H9 (cell line): Measurements from ENCODE around the gene FIGNL2. TPM values are rescaled to one million over a fixed set of nuclear protein-coding genes. Genes with fewer than 3 reads are reported as not detected.

Source experiments
- DNase-seq: peaks from one replicate; pipeline ENCODE4 v3.0.0-alpha.2; 2017
- H2AFZ ChIP-seq: one replicate; pipeline ENCODE4 v1.6.1; 2013; ENCODE audit warnings: mild to moderate bottlenecking, low read length, control low read depth, moderate library complexity
- H2AK5ac ChIP-seq: 2 replicates; pipeline ENCODE4 v1.6.1; 2013; ENCODE audit warnings: low read length, control low read depth, mixed read lengths; ENCODE audit not compliant: insufficient read length
- H2BK120ac ChIP-seq: one replicate; pipeline ENCODE4 v1.6.1; 2013; ENCODE audit warnings: low read depth, mild to moderate bottlenecking, low read length, control low read depth, inconsistent platforms; ENCODE audit not compliant: poor library complexity, severe bottlenecking
- H2BK12ac ChIP-seq: 2 replicates; pipeline ENCODE4 v1.6.1; 2013; ENCODE audit warnings: low read length, control low read depth, mixed read lengths, low read depth; ENCODE audit not compliant: insufficient read length
- H2BK15ac ChIP-seq: 2 replicates; pipeline ENCODE4 v1.6.1; 2013; ENCODE audit warnings: low read depth, low read length, control low read depth
- H2BK20ac ChIP-seq: one replicate; pipeline ENCODE4 v1.6.1; 2013; ENCODE audit warnings: low read depth, mild to moderate bottlenecking, low read length, control low read depth, inconsistent platforms; ENCODE audit not compliant: poor library complexity, severe bottlenecking
- H2BK5ac ChIP-seq: 2 replicates; pipeline ENCODE4 v1.6.1; 2013; ENCODE audit warnings: low read length, control low read depth, mixed read lengths; ENCODE audit not compliant: insufficient read length
- H3K14ac ChIP-seq: 2 replicates; pipeline ENCODE4 v1.6.1; 2013; ENCODE audit warnings: low read length, control low read depth; ENCODE audit not compliant: insufficient read depth
- H3K18ac ChIP-seq: 2 replicates; pipeline ENCODE4 v1.6.1; 2013; ENCODE audit warnings: low read depth, mild to moderate bottlenecking, mixed read lengths, low read length, control low read depth; ENCODE audit not compliant: insufficient read length
- H3K23ac ChIP-seq: 2 replicates; pipeline ENCODE4 v1.6.1; 2013; ENCODE audit warnings: low read length, control low read depth, mixed read lengths, low read depth; ENCODE audit not compliant: insufficient read length
- H3K23me2 ChIP-seq: 2 replicates; pipeline ENCODE4 v1.6.1; 2013; ENCODE audit warnings: low read depth, mild to moderate bottlenecking, mixed read lengths, low read length, control low read depth; ENCODE audit not compliant: insufficient read length, poor library complexity, severe bottlenecking
- H3K27ac ChIP-seq: 2 replicates; pipeline ENCODE4 v1.5.1; 2013; ENCODE audit warnings: low read length, control low read depth, mixed read lengths, low read depth; ENCODE audit not compliant: insufficient read length
- H3K27me3 ChIP-seq: 2 replicates; pipeline ENCODE4 v1.6.1; 2013; ENCODE audit warnings: low read length, control low read depth, inconsistent platforms; ENCODE audit not compliant: insufficient read depth
- H3K4ac ChIP-seq: 2 replicates; pipeline ENCODE4 v1.6.1; 2013; ENCODE audit warnings: low read depth, mild to moderate bottlenecking, control low read depth, inconsistent platforms, low read length, moderate library complexity
- H3K4me1 ChIP-seq: 2 replicates; pipeline ENCODE4 v1.6.1; 2013; ENCODE audit warnings: low read length, control low read depth, inconsistent platforms; ENCODE audit not compliant: insufficient read depth
- H3K4me2 ChIP-seq: 2 replicates; pipeline ENCODE4 v1.6.1; 2013; ENCODE audit warnings: low read length, control low read depth, mixed read lengths; ENCODE audit not compliant: insufficient read length, insufficient read depth
- H3K56ac ChIP-seq: 2 replicates; pipeline ENCODE4 v1.6.1; 2013; ENCODE audit warnings: low read depth, mild to moderate bottlenecking, mixed read lengths, low read length, control low read depth; ENCODE audit not compliant: insufficient read length
- H3K79me1 ChIP-seq: 2 replicates; pipeline ENCODE4 v1.6.1; 2013; ENCODE audit warnings: low read depth, mild to moderate bottlenecking, moderate library complexity, low read length, control low read depth, inconsistent platforms; ENCODE audit not compliant: insufficient read depth, poor library complexity, severe bottlenecking
- H3K79me2 ChIP-seq: 2 replicates; pipeline ENCODE4 v1.6.1; 2013; ENCODE audit warnings: low read length, control low read depth, inconsistent platforms; ENCODE audit not compliant: insufficient read depth
- H3K9ac ChIP-seq: 2 replicates; pipeline ENCODE4 v1.6.1; 2013; ENCODE audit warnings: low read length, control low read depth, mixed read lengths; ENCODE audit not compliant: insufficient read length; ENCODE audit errors: extremely low read depth
- H3K9me3 ChIP-seq: one replicate; pipeline ENCODE4 v1.6.1; 2013; ENCODE audit warnings: low read depth, low read length, inconsistent platforms; ENCODE audit not compliant: control insufficient read depth
- H3T11ph ChIP-seq: one replicate; pipeline ENCODE4 v1.6.1; 2013; ENCODE audit warnings: mild to moderate bottlenecking, low read length, control low read depth, inconsistent platforms
- H4K20me1 ChIP-seq: one replicate; pipeline ENCODE4 v1.6.1; 2013; ENCODE audit not compliant: control insufficient read depth, insufficient read length, insufficient read depth
- H4K5ac ChIP-seq: 2 replicates; pipeline ENCODE4 v1.6.1; 2013; ENCODE audit warnings: low read depth, mild to moderate bottlenecking, mixed read lengths, low read length, control low read depth; ENCODE audit not compliant: insufficient read length
- H4K8ac ChIP-seq: replicated peaks from 2 replicates; pipeline ENCODE4 v1.6.1; 2013; ENCODE audit warnings: low read length, control low read depth, mixed read lengths, low read depth; ENCODE audit not compliant: insufficient read length
- H4K91ac ChIP-seq: 2 replicates; pipeline ENCODE4 v1.6.1; 2013; ENCODE audit warnings: low read depth, mild to moderate bottlenecking, moderate library complexity, mixed read lengths, low read length, control low read depth; ENCODE audit not compliant: insufficient read length
- H3K27ac Mint-ChIP-seq, 3 experiments: 2 replicates in 2 of 3; 3 replicates in 1 of 3; pipeline ENCODE4 v1.8.0; 2020 to 2021; ENCODE audit warnings: mixed read lengths in 3 of 3, mild to moderate bottlenecking in 1 of 3, moderate library complexity in 1 of 3
- H3K27me3 Mint-ChIP-seq: 2 replicates; pipeline ENCODE4 v1.8.0; 2021; ENCODE audit warnings: low read depth, mild to moderate bottlenecking, moderate library complexity, mixed read lengths
- H3K36me3 Mint-ChIP-seq, 3 experiments: 2 replicates in 2 of 3; 3 replicates in 1 of 3; pipeline ENCODE4 v1.8.0; 2020 to 2021; ENCODE audit warnings: low read depth in 3 of 3, mixed read lengths in 3 of 3; ENCODE audit not compliant: insufficient read depth in 1 of 3
- H3K4me1 Mint-ChIP-seq, 2 experiments: 2 replicates each; pipeline ENCODE4 v1.8.0; 2020; ENCODE audit warnings: mixed read lengths in 2 of 2
- H3K4me3 Mint-ChIP-seq, 2 experiments: 2 replicates in 1 of 2; 3 replicates in 1 of 2; pipeline ENCODE4 v1.8.0; 2020 to 2021; ENCODE audit warnings: mild to moderate bottlenecking in 2 of 2, mixed read lengths in 2 of 2, moderate library complexity in 1 of 2
- H3K9me3 Mint-ChIP-seq, 2 experiments: 2 replicates in 1 of 2; 3 replicates in 1 of 2; pipeline ENCODE4 v1.8.0; 2020; ENCODE audit warnings: mild to moderate bottlenecking in 2 of 2, mixed read lengths in 2 of 2, moderate library complexity in 1 of 2
- CTCF ChIP-seq: fragments of 200-600 bp; sonication (generic); conservative IDR thresholded peaks from 3 replicates; pipeline ENCODE4 v1.8.0; 2021; ENCODE audit warnings: antibody characterized with exemption, mild to moderate bottlenecking
- WGBS: extraction: QIAGEN DNeasy Blood & Tissue Kit; methylation state at CpG from one replicate; pipeline ENCODE4 v1.1.7; 2013; ENCODE audit warnings: missing lambda C conversion rate, low lambda C conversion rate, mixed read lengths; ENCODE audit not compliant: insufficient read length; ENCODE audit errors: extremely low coverage; 5-methylcytosine and 5-hydroxymethylcytosine counted together
- total RNA-seq: library from RNA; stranded (reverse); gene quantifications from 2 replicates; pipeline ENCODE4 v1.2.1, GENCODE V29; 2021

Gene FIGNL2
- total RNA-seq, 1 experiment from 2014 or later = 19.7 TPM

GRCh38 chr12:51811203-51812202 is 37.0 kb downstream of the FIGNL2 start:
- H3K4me1 Mint-ChIP-seq = peaks cover 15 to 36% of the 10 kb centered on the region in 2 experiments
- H2BK20ac ChIP-seq = no peak overlapping the region
- H3K9ac ChIP-seq = no peak overlapping the region
- H3K4me1 ChIP-seq = no peaks in the 10 kb centered on the region
- WGBS = no CpG with 5 or more reads among the region's 13 CpGs
- H4K5ac ChIP-seq = no peak overlapping the region
- no peaks in the 10 kb centered on the region for H3K9me3 Mint-ChIP-seq
- H2AK5ac ChIP-seq = no peak overlapping the region
- H3K18ac ChIP-seq = no peak overlapping the region
- peaks cover 34% of the 10 kb centered on the region for H3K27me3 Mint-ChIP-seq
- H3K9me3 ChIP-seq = no peaks in the 10 kb centered on the region
- H3K56ac ChIP-seq = no peak overlapping the region
- no peaks in the 10 kb centered on the region for H3K79me2 ChIP-seq
- no peak overlapping the region for H4K91ac ChIP-seq
- H3K36me3 Mint-ChIP-seq = peaks cover 0 to 10% (median under 1%) of the 10 kb centered on the region in 3 experiments; a peak in 5 of 7 replicates
- H3K27ac Mint-ChIP-seq = peak overlapping the region in 2 of 3 experiments; percentile 50 to 61; a peak in 3 of 7 replicates
- no peaks in the 10 kb centered on the region for H4K20me1 ChIP-seq
- no peak overlapping the region for H3K27ac ChIP-seq
- H2BK120ac ChIP-seq = no peak overlapping the region
- H3K27me3 ChIP-seq = peaks cover 4% of the 10 kb centered on the region; the same call in 1 of the 2 replicates
- no peaks in the 10 kb centered on the region for H3K79me1 ChIP-seq
- peaks cover 4% of the 10 kb centered on the region for H3K23me2 ChIP-seq
- H2BK5ac ChIP-seq = no peak overlapping the region
- H3T11ph ChIP-seq = no peak overlapping the region
- no peak for DNase-seq
- no peak overlapping the region for H2BK12ac ChIP-seq
- no peak overlapping the region for H2BK15ac ChIP-seq
- no peak overlapping the region for H4K8ac ChIP-seq
- H3K23ac ChIP-seq = no peak overlapping the region
- no peak overlapping the region; the same call in 1 of the 2 replicates for H3K14ac ChIP-seq
- no peak overlapping the region for H2AFZ ChIP-seq
- TF ChIP-seq CTCF = no peak
- no peak overlapping the region for H3K4me3 Mint-ChIP-seq
- no peak overlapping the region for H3K4me2 ChIP-seq
- H3K4ac ChIP-seq = no peak overlapping the region
